Stimulated activated CD4-positive, alpha-beta T cell treated with anti-CD3 and anti-CD28 coated beads, TNF-alpha, amount 100 ng/mL, for 4 hours (primary cell): Measurements from ENCODE around the gene NTRK2.

ENCODE experiments used
- DNase-seq, 3 experiments: peaks; one replicate each; pipeline ENCODE4 v3.0.0-alpha.2; 2020; ENCODE audit warnings: low read depth in 3 of 3

NTRK2 gene

DNA sequence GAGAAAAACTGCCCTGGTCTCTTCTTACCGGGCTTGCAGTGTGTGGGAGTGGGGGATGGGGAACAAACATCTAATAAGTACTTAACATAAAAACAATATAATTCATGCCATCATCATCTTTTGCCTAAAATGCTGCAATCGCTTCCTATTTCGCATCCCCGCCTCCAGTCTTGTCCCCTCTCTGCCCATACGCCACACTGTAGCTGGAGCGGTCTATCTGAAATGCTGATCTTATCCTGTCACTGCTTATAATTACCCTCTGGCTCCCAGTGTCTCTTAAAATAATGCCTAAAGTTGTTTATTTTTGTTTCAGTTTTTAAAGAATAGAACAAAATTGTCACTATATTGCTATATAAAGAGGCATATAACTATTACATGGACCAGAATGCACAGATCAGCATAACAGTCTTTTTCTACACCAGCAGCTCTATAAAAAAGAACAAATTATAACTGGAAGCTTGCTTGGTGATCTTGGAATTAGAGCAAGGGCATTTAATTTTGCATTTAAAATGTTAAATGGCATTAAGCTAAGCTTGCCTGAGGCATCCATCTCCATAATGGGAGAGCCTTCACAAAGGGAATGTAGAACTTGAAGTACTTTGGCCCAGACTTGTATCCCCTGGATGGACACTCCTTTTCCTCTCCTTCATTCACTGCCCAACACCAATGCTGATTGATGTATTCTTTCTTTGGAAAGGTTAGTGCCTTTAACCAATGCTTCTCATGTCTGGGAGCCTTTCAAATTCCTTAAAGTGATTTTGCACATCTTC is 12.2 kb downstream of the NTRK2 start:
- no peak for DNase-seq

DNA sequence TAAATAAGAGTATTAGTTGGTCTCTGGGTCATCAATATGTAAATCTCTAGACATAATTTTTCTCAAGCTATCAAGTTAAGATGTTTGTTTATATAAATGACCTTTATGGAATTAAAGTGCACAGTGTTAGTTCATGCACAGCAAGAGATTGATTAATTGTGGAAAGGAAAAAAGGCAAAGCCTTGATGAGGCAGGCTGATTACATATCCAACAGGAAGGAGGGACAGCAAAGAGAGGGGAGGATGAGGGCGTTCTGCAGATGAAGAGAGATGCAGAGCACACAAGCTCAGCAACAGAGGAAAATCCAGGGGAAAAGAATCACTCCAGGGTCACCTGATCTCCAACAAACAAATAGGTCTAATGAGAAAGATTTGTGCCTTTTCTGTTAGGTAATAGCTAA is 16.5 kb downstream of the NTRK2 start:
- no peak for DNase-seq

DNA sequence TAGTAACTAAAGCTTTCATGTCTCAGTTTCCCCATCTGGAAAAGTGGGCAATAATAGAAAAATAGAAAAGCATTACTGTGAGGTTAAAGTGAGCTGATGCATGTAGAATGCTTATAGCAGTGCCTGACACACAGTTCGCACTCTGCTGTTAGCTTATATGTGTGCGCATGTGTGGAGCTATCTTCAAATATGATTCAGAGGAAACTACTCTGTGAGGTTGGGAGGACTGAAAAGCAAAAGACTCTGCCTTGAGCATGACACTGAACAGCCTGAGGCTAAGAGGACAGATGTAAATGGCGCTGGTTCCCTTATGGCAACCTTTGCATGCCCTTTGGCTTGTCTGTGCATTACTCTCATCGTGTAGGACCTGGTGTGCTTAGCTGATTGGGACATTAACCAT is 19.4 kb downstream of the NTRK2 start:
- DNase-seq = no peak

DNA sequence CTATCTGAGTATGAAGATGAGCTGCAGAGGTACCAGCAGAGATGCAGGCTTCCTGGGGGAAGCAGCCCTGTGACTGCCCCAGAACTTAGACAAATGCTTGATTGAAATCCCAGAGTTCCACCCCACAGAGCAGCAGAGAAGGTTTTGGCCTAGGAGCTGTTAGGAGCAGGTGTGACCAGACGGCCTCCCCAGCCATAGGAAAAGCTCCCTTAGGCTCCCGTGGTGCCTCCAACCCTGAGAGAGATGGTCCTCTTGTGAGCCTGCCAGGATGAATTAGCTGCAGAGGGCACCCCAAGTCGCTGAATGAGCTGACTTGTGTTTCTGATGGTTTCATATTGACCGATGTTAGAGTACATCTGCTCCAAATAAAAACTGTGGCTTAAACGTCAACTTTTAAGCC is 22.1 kb downstream of the NTRK2 start:
- no peak for DNase-seq

DNA sequence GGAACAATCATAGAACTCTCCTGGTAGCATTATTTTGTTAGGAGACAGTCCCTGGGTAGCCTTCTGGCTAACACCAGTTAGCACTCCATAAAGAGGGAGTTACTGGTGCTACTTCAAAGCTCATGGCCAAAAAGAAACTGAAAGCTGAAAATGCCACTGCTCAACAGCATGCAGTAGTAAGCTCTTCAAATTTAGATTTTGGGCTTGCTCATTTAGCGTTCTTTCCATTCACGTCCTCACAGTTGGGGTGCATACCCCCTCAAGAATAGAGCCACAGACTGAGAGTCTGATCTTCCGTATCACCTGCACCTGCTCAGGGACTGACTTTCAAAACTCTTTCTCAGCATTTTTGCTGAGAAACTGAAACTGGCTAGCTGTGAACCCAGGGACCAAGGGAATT is 24.7 kb downstream of the NTRK2 start:
- no peak for DNase-seq

DNA sequence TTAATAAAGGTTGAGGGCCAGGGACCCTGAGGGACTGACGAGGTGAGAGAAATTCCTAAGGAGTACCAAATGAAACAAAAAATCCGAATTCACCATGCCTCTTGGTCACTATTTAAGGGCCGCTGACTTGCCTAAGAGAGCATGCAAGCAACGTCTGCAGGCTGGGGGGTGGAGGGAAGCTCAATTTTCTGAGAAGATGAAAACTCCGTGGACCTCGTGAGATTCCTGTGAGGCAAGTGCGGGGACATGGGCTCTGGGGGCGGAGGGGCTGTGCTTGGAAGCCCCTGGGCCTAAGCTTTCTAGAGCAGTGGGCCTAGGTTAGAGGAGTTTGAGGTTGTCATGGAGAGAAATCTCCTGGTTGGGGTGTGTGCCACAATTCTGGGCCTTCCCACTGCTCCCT is 27.5 kb downstream of the NTRK2 start:
- no peak for DNase-seq

DNA sequence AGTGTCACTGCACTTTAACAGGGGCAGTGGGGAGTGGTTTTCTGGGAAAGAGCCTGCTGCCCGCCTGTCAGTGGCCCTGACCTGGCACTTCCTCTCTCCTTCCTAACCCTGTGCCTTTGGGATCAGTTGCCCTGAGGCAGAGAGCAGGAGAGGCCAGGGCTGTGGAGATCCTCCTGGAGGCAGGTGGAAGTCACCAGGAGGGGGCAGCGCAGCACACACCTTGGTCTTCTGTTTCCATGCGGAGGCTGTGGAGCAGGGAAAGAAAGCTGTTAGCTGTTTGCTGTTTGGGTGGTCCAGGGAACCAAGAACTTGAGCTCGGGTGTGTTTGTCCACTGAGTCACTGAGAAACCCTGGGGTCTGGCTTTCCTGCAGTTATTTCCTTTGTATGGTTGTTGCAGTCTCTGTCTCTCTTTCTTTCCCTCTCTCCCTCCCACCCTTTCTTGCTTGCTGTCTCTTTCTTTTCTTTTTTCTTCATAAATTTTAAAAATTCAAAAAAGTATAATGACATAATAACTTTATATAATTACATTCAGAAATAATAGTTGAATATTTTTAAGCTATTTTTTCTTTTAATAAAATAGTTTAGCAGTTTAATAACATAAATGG is 28.1 kb downstream of the NTRK2 start:
- DNase-seq = peak in 2 of 3 experiments; percentile 6

DNA sequence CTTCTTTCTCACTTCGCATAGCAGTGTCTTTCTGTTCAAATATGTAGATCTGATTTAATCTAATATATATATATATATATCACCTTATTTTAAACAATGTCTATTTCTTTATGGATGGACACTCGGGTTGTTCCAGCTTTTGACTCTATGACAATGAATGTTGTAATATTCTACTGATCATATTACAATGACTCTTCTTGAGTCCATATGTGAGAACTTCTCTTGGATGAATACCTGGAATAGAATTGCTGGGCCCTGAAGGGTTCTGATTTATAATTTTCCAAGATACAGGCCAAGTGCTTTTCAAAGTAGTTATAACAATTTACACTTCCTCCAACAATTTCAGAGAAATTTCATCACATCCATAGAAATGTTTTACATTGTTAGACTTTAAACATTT is 28.8 kb downstream of the NTRK2 start:
- no peak for DNase-seq

DNA sequence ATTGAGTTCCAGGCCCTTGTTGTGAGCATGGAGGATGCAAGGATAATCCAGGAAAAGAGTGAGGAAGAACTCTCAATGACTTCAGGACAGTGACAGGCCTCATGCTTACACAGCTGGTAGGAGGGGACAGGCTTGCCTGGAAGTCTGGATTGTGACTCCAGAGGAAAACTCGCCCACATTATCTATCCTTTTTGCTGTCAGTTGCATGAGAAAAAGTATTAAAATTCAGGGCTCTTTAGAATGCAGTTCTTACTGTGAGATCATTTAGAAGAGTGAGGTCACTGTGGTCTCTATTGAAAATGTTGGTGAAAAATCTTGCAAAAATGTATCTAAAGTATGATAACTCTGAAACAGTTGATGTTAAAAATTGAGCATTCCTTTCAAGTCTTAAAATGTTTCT is 30.5 kb downstream of the NTRK2 start:
- no peak for DNase-seq

DNA sequence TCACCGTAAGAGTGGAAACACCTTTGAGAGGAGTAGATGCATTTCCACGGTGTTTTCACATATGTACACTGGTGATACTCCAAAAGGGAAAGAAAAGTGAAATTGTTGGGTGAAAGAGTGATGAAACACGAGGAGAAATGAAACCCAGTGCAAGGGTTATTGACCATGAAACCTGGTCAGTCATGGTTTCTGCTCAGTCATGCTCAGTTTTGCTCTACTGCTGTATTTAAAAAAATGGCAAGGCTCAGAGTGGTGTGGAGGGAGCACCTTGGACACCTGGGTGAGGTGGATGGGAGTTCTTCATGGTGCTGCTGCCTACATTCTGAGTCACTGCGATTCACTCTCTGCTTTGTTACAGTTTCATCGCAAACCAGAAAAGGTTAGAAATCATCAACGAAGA is 32.3 kb downstream of the NTRK2 start:
- no peak for DNase-seq

DNA sequence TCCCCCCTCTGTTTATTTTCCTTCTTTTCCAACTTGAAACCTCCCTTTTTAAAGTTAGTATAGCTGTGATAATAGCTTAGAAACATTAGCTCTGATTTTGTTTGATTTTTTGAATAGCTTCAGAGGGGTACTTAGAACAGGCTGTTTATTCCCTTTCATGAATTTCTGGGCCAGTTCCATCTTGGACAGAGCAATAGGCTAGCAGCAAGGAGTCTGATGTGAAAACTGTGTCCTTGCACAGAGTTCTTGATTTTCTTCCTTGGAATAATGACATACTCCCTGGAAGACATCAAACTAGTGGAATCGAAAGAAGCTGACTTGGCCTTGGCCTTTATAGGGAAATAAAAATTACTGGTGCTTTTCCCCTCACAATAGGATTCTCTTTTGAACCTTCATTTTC is 32.9 kb downstream of the NTRK2 start:
- DNase-seq = no peak

DNA sequence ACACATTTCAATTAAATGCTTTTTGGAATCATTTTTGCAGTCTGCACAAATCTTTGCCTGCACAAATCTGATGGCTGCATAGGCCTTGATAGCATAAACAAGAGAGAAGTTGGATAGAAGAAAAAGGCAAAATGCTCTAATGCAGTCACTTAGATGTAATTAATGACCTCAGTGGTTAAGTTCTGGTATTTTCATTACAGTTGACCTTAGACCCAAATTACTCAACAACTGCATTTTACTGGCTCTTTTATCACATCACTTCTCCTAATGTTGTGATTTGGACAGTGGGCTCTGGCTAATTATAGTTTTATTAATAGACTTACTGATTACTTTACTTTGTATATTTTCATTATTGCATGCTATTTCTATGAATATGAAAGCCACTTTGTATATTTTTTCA is 34.3 kb downstream of the NTRK2 start:
- no peak for DNase-seq

DNA sequence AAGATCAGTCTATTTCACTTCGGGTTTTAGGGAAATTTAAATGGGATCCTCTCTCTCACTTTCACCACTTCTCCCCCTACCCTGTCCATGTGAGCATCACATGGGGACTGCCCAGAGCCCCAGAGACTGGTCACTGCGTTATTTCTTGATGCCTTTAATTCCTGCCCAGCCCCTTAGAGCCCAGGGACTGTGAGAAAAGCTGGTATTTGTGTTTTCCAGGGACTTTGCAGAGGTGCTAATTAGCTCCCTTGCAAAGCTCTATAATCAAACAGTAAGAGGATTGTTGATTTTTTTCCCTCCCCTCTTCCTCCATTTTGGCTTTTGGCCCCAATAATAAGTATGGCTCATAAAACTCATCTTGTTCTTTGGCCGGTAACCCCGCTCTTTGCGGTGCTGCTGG is 35.6 kb downstream of the NTRK2 start:
- DNase-seq = no peak

DNA sequence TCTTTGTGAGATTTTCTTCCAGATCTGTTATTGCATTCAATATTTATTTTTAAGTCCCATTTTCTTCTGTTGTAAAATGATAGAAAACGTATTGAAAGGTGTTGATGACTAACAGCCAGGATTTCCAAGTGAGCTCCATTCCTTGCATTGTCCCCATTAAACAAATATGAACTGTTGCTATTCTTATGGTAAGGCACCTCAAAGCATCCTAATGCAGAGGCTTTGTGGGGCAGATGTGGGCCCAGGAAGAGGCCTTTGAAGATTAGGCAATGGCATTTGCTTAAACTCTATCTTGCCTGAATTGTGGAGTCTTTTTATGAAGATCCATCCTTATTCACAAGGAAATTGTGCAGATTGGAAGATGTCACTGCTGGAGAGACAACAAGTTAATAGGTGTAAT is 38.9 kb downstream of the NTRK2 start:
- no peak for DNase-seq

DNA sequence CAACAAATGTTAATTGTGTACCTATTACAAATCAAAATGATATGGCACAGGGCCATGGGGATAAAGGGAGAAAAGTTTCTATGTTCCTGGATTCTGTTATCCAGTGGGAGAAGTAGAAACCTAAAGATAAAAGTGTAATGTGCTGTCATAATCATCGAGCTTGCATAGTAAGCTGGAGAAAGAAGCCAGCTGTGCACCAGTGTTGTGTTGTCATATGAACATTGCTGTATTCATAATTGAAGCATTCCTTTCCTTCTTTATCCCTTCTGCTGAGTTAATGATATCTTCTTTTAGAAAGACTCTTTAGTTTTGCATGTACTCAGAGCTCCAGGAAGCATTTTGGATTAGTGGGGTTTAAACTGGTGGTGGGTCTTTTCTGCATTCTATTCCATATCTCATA is 39.5 kb downstream of the NTRK2 start:
- DNase-seq = no peak

DNA sequence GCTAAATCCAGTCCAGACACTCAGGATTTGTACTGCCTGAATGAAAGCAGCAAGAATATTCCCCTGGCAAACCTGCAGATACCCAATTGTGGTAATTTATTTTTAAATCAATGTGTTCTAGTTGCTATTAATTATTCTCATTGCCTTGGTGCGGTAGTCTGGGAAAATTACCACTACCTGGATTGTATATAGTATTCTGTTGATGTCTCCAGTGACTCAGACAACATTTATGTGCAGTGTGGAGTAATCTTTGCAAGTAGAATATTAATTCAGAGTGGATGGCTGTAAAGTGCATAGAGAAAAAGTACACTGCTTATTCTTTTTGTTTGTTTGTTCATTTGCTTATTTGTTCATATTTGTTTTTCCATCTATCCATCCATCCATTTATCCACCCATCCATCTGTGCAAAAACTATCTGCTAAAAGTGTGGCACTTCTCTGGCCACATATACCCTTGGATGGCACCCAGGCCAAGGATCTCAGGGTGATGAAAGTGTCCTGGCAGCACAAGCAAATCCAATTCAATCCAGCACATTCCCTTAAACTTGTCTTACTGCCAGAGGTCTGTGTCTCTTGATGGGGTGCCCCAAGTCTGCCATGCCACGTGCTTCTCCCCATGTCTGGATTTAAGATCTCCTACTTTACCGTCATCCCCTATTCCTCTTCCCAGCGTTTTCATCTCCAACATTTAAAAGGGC is 41.3 kb downstream of the NTRK2 start:
- DNase-seq = no peak

DNA sequence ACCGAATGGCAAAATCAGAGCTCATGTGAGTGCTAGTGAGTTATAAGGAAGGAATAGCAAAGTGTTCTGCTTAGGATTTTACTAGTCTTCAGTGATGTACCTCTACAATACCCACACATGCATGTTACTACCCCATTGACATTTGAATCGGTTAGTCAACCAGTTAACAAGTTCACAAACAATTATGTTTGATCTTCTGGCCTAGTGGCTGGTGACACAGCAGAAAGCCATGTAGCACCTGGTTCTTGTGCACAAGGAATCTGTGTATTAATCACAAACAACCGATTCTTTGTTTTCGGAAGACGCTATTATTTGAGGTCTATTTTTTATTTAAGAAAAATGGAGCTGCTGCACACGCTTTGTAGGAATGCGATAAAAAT is 41.9 kb downstream of the NTRK2 start:
- no peak for DNase-seq

DNA sequence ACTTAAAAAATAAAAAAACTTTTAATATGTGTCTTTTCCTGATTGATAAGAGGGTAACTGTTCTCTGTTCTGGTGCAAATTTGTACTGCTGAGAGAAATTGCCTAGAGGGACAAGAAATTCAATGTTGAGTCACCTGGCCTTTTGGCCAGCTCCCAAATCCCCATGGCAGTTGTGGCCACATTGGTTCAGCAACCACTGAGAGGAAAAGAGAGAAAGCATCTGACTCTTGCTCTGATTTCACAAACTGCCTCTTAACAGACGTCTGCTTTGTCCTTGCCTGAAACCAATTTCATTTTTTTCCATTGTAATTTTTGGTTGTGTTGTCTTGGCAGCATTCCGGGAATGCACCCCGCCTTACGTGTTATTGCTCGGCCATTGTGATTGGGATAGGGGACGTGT is 42.4 kb downstream of the NTRK2 start:
- DNase-seq = no peak

DNA sequence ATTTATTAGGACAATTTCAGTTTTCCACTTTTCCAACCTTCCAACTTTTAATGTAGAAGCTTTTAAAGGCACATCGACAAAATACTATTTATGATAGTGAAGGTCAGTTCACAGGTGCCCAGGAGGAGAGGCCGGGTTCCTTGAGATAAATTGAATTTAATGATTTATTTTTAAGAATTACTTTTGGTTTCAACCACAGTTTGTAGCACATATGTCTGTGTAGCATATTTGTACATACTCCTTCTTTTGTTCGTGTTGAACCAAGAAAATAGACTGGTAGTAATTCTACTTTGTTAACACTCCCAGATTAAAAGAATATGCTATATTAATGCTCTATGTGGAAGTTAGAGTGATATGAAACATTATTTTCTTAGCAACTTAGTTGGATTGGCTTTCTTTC is 46.7 kb downstream of the NTRK2 start:
- DNase-seq = no peak

DNA sequence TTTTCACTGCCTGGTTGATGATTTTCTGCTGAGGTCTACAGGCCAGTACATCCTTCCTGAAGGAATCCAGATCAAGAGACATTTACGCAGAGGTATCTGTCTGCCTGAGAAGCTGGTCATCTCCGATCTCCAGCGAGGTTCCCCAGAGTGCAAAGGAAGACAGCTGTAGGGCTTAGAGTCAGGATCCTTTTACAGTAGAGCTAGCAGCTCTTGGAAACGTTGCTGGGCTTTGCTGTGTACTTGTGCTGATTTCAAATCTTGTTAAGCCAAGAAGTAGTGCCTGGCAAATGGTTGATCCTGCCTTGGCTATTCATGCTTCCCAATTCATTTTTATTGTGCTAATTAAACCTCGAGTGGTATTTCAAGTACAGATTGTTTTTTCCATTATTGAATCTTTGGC is 48.9 kb downstream of the NTRK2 start:
- DNase-seq = no peak

DNA sequence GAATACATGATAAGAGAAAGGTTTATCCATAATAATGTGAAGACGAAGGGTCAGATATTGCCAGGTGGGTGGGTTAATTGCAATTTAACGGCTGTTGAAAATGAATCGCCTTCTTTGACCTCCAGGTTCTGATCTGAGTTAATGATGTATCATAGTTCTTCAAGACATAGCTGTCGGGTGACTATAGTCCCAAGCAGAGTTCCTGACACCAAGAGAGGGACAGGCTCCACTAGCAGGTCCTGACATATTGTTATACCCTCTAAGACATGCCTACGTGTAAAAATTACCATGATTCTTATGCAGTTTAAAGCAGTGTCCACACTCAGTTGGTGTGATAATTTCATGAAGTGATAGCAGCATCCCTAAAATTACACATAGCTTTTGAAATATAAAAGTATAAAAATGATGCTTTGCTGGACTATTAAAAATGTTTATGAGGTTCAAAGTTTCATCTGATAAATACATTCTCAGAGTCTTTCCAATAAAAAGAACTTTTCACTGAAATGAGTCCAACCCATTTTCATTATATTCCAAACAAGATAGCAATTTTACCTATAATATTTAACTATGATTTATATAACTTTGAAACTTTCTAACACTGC is 53.0 kb downstream of the NTRK2 start:
- no peak for DNase-seq

DNA sequence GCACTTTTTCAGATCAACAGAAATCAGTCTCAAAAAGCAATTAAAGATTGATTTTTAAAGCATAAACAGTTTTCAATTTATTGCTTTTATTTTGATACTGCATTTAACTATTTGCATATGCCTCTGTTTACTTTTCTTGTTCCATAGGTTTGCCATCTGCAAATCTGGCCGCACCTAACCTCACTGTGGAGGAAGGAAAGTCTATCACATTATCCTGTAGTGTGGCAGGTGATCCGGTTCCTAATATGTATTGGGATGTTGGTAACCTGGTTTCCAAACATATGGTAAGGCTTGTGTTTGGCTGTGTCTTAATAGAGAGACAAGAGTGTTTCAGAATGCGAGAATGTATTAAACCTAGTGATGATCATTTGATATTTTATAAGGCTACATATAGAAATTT is 53.9 kb downstream of the NTRK2 start:
- no peak for DNase-seq

DNA sequence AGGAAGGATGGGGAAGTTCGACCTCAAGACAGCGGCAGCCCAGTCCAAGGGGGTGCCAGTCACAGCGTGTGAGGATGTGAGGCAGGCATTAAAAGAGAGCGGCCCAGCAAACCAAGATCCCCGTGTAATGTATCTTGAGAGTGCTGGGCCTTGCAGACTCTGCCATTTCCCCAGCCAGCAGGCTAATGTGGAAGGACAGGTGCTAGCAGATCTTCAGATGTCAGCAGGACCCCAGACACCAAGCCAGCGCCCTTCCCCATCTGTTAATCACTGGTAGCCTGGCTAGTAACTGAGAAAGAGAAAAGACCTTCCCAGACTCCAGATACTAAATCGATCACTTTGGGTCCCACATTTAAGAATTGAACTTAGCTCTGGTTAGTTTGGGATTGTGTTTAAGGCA is 62.2 kb downstream of the NTRK2 start:
- DNase-seq = no peak
